SK-N-SH treated with all-trans-retinoic acid at 6 μM for 48 hours (cell line): ENCODE measurements around the gene RASSF5.

Experiments
- ATAC-seq: fragments of 200-7000 bp; cut with Tn5 transposase; 3 replicates; pipeline ENCODE4 v1.9.1; 2020; ENCODE audit warnings: mild to moderate bottlenecking, moderate library complexity
- ARNTL ChIP-seq: fragments of 450-650 bp; formaldehyde crosslinking; IDR thresholded peaks from 2 replicates; pipeline ENCODE4 v1.5.0; 2020; ENCODE audit warnings: low read depth, mild to moderate bottlenecking, moderate library complexity, borderline replicate concordance
- BACH2 ChIP-seq: fragments of 250-450 bp; sonication (Bioruptor Pico); IDR thresholded peaks from 2 replicates; pipeline ENCODE4 v1.9.0; 2021; ENCODE audit warnings: mild to moderate bottlenecking, borderline replicate concordance
- CSDC2 ChIP-seq: fragments of 250-450 bp; sonication (Bioruptor Pico); IDR thresholded peaks from 2 replicates; pipeline ENCODE4 v1.5.0; 2020; ENCODE audit warnings: mild to moderate bottlenecking, moderate library complexity
- ESRRG ChIP-seq: fragments of 250-450 bp; sonication (Bioruptor Pico); IDR thresholded peaks from 2 replicates; pipeline ENCODE4 v1.6.1; 2021; ENCODE audit warnings: mild to moderate bottlenecking
- GLIS3 ChIP-seq: fragments of 250-450 bp; sonication (Bioruptor Pico); IDR thresholded peaks from 2 replicates; pipeline ENCODE4 v1.5.0; 2020; ENCODE audit warnings: mild to moderate bottlenecking, moderate library complexity
- ISL1 ChIP-seq: fragments of 250-450 bp; sonication (Bioruptor Pico); IDR thresholded peaks from 2 replicates; pipeline ENCODE4 v2.1.2; 2022; ENCODE audit warnings: mild to moderate bottlenecking, moderate library complexity
- OSR1 ChIP-seq: fragments of 250-450 bp; sonication (Bioruptor Pico); IDR thresholded peaks from 2 replicates; pipeline ENCODE4 v1.8.0; 2022; ENCODE audit warnings: moderate library complexity, mild to moderate bottlenecking, inconsistent platforms
- POU6F1 ChIP-seq: fragments of 250-450 bp; sonication (Bioruptor Pico); IDR thresholded peaks from 2 replicates; pipeline ENCODE4 v1.8.0; 2021; ENCODE audit warnings: low read depth, mild to moderate bottlenecking, moderate library complexity, borderline replicate concordance
- PPARA ChIP-seq: fragments of 250-450 bp; sonication (Bioruptor Pico); IDR thresholded peaks from 2 replicates; pipeline ENCODE4 v1.5.0; 2020; ENCODE audit warnings: mild to moderate bottlenecking, borderline replicate concordance
- RARB ChIP-seq: fragments of 250-450 bp; sonication (Bioruptor Pico); IDR thresholded peaks from 2 replicates; pipeline ENCODE4 v1.8.0; 2021; ENCODE audit warnings: mild to moderate bottlenecking, moderate library complexity
- TCF4 ChIP-seq: fragments of 250-450 bp; sonication (Bioruptor Pico); IDR thresholded peaks from 2 replicates; pipeline ENCODE4 v1.8.0; 2021; ENCODE audit warnings: mild to moderate bottlenecking, moderate library complexity, borderline replicate concordance
- TOX ChIP-seq: fragments of 250-450 bp; sonication (Bioruptor Pico); IDR thresholded peaks from 2 replicates; pipeline ENCODE4 v1.8.0; 2021; ENCODE audit warnings: mild to moderate bottlenecking, moderate library complexity, borderline replicate concordance
- TSHZ2 ChIP-seq: fragments of 250-450 bp; sonication (Bioruptor Pico); IDR thresholded peaks from 2 replicates; pipeline ENCODE4 v1.5.0; 2020; ENCODE audit warnings: mild to moderate bottlenecking, moderate library complexity
- ZFP3 ChIP-seq: fragments of 250-450 bp; sonication (Bioruptor Pico); IDR thresholded peaks from 2 replicates; pipeline ENCODE4 v1.5.0; 2020; ENCODE audit warnings: mild to moderate bottlenecking, moderate library complexity
- ZFP30 ChIP-seq: fragments of 450-650 bp; formaldehyde crosslinking; IDR thresholded peaks from 2 replicates; pipeline ENCODE4 v1.5.0; 2022; ENCODE audit warnings: mild to moderate bottlenecking, moderate library complexity
- ZNF565 ChIP-seq: fragments of 450-650 bp; formaldehyde crosslinking; conservative IDR thresholded peaks from 2 replicates; pipeline ENCODE4 v1.5.0; 2020; ENCODE audit warnings: low read depth, mild to moderate bottlenecking, moderate library complexity
- TF ChIP-seq, protein P1 (sequence below): fragments of 250-450 bp; sonication (Bioruptor Pico); IDR thresholded peaks from 2 replicates; pipeline ENCODE4 v1.5.1; 2021; ENCODE audit warnings: mild to moderate bottlenecking, moderate library complexity
- TF ChIP-seq, protein P2 (sequence below): fragments of 250-450 bp; sonication (Bioruptor Pico); IDR thresholded peaks from 2 replicates; pipeline ENCODE4 v1.5.1; 2020; ENCODE audit warnings: low read depth, mild to moderate bottlenecking, moderate library complexity

Gene RASSF5

DNA sequence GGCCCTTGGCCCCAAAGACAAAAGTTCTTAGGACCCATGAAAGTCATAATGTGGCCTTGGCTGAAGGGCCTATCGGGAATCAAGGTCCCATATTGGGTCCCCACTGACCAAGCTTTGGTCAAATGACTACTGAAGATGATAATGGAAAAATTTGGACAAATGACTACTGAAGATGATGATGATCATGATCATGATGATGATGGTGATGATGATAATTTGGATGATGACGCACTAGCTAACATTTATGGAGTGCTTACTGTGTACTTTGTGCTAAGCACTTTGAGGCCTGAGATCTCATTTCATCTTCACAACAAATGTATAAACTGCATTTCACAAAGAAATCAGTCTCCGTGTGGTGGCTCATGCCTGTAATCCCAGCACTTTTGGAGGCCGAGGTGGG, 65.5 kb downstream of the RASSF5 start (continued):
- TF ChIP-seq, protein P1, sequence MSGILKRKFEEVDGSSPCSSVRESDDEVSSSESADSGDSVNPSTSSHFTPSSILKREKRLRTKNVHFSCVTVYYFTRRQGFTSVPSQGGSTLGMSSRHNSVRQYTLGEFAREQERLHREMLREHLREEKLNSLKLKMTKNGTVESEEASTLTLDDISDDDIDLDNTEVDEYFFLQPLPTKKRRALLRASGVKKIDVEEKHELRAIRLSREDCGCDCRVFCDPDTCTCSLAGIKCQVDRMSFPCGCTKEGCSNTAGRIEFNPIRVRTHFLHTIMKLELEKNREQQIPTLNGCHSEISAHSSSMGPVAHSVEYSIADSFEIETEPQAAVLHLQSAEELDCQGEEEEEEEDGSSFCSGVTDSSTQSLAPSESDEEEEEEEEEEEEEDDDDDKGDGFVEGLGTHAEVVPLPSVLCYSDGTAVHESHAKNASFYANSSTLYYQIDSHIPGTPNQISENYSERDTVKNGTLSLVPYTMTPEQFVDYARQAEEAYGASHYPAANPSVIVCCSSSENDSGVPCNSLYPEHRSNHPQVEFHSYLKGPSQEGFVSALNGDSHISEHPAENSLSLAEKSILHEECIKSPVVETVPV (CRISPR knock-in tag), result no peak
- TF ChIP-seq ZFP30, result no peak
- no peak for TF ChIP-seq RARB (CRISPR knock-in tag)
- no peak for TF ChIP-seq BACH2 (CRISPR knock-in tag)

DNA sequence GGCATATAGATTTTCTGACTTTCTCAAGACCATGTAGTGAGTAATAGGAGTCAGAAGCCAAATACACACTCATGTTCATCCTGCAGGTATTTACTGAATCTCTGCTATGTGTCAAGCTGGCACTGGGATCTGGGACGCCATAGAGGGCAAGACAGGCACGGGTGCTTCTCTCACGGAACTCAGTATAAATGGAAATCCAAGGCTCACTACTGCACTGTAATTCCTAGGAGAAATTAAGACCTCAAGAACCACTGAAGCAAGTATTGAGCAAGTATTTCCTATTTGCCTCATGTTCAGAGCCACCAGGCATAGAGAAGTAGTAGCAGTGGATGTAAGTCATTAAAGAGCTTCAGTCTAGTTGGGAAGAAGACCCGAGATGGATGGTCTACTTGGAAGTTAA, 66.0 kb downstream of the RASSF5 start:
- no peak for ATAC-seq
- TF ChIP-seq PPARA (CRISPR knock-in tag) (no peak), POU6F1 (CRISPR knock-in tag) (no peak), ESRRG (CRISPR knock-in tag) (no peak), ARNTL (CRISPR knock-in tag) (no peak), TOX (CRISPR knock-in tag) (no peak), CSDC2 (CRISPR knock-in tag) (no peak)

DNA sequence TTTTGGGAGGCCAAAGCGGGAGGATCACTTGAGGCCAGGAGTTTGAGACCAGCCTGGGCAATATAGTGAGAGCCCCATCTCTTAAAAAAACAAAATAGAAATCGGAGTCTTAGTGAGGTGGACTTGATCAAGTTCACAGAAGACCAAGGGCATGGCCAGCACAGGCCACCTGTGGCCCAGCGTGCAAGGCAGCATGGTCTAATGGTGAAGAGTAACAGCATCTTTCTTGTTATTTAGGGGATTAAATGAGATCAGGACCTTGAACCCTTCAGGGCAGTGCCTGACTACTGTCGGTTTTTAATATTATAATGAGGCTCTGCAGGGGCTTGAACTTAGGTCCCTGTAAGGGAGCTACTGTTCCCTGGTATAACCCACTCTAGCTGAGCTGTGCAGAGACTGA, 66.4 kb downstream of the RASSF5 start:
- ATAC-seq, result no peak
- TF ChIP-seq TCF4, result no peak
- TF ChIP-seq, all 23 proteins: peak for 0

DNA sequence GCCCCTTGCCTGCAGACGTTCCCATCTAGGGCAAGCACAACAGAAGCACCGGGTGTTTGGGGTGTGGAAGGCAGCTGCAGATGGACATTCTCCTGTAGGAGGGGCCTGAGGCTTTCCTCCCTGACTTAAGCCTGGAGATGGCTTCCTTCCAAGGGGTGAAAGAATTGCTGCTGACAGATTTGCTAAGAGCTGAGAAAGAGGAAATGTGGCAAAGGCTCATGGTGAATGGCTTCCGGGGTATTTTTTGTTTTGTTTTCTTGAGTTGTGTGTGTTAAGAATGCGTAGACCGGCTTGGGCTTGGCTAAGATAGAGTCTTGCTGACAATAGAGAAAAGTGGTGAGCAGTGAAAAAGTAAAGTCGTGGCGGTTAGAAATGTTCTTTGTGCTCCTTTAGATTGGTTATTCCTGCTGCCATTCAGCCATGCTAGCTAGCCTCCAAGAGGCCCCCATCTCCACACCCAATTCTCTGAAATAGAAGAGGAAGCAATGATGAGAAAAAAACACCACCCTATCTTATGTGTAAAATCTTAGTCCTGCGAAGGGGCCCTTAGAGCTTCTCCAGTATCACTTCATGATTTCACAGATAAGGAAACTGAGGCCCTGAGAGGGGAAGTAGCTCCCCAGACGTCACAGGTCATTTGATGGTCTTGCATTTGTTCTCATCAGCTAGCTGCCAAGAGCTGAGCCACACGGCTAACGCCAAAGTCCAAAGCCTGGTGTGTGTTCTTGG, 68.0 kb downstream of the RASSF5 start:
- ATAC-seq, result peak; percentile 41
- no peak for TF ChIP-seq ZFP3 (CRISPR knock-in tag)
- TF ChIP-seq TOX (CRISPR knock-in tag), result no peak
- no peak for TF ChIP-seq ZNF565 (CRISPR knock-in tag)
- no peak for TF ChIP-seq RARB (CRISPR knock-in tag)
- TF ChIP-seq, protein P2, sequence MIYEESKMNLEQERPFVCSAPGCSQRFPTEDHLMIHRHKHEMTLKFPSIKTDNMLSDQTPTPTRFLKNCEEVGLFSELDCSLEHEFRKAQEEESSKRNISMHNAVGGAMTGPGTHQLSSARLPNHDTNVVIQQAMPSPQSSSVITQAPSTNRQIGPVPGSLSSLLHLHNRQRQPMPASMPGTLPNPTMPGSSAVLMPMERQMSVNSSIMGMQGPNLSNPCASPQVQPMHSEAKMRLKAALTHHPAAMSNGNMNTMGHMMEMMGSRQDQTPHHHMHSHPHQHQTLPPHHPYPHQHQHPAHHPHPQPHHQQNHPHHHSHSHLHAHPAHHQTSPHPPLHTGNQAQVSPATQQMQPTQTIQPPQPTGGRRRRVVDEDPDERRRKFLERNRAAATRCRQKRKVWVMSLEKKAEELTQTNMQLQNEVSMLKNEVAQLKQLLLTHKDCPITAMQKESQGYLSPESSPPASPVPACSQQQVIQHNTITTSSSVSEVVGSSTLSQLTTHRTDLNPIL, result no peak
- no peak for TF ChIP-seq POU6F1 (CRISPR knock-in tag)
- TF ChIP-seq OSR1 (CRISPR knock-in tag), result no peak
- no peak for TF ChIP-seq GLIS3 (CRISPR knock-in tag)
- TF ChIP-seq CSDC2 (CRISPR knock-in tag), result no peak
- TF ChIP-seq ISL1 (CRISPR knock-in tag), result no peak
- TF ChIP-seq ZFP30, result no peak
- TF ChIP-seq PPARA (CRISPR knock-in tag), result no peak
- TF ChIP-seq TCF4, result no peak
- no peak for TF ChIP-seq TSHZ2
- TF ChIP-seq, all 23 proteins: peak for 0
